Activated CD8-positive, alpha-beta memory T cell treated with anti-CD3 and anti-CD28 coated beads for 36 hours (primary cell): ENCODE measurements around the gene NPFF. TPM values are rescaled to one million over a fixed set of nuclear protein-coding genes. Genes with fewer than 3 reads are reported as not detected.
"Not testable (repeated sequence)": the region's sequence is repeated elsewhere in the genome, so short reads cannot be mapped to it uniquely, and the experiment has no call there.

ENCODE experiments used
- CTCF ChIA-PET: fragments of 350-600 bp; sonication (Branson Sonifier 250); formaldehyde crosslinking; loops from one replicate; lab custom pipeline; 2021; ENCODE audit warnings: antibody characterized with exemption; lab: Charles Lee
- POLR2A ChIA-PET: fragments of 350-600 bp; sonication (Branson Sonifier 250); formaldehyde crosslinking; loops from one replicate; lab custom pipeline; 2021; ENCODE audit warnings: antibody characterized with exemption; lab: Charles Lee
- total RNA-seq, 2 experiments: library from RNA; stranded (reverse); gene quantifications; one replicate each; pipeline ENCODE4 v1.2.3, GENCODE V29; 2021

The NPFF gene
- total RNA-seq = not detected

- ChIA-PET POLR2A (interaction anchor here (1.2 kb wide), 1 partner anchor 24 kb away, joined by 3 read pairs; no protein-coding TSS in a partner anchor), CTCF (interaction anchor here (1.5 kb wide), 1 partner anchor 85 kb away, joined by 4 read pairs; no protein-coding TSS in a partner anchor)
Observed at GRCh38 chr12:53506881-53507602, at the start of gene NPFF. Gene NPFF (minus strand): TSS chr12:53507484. CDS start chr12:53507474, 10 bp downstream.

- CTCF ChIA-PET = interaction anchor here (1.4 kb wide), 1 partner anchor 43 kb away, joined by 5 read pairs; no protein-coding TSS in a partner anchor
- POLR2A ChIA-PET = no interaction called here
Observed at GRCh38 chr12:53552361-53553327, 45.4 kb upstream of the NPFF start.

GRCh38 chr12:53551889-53552291, 44.6 kb upstream of the NPFF start:
- ChIA-PET CTCF (interaction anchor here (1.1 to 1.4 kb wide), 2 partner anchors 43 to 138 kb away, joined by 4 to 5 read pairs; no protein-coding TSS in a partner anchor), POLR2A (no interaction called here)

- ChIA-PET POLR2A (no interaction called here), CTCF (no interaction called here)
Observed at GRCh38 chr12:53550595-53550994, 43.3 kb upstream of the NPFF start.

GRCh38 chr12:53550131-53550530, 42.8 kb upstream of the NPFF start:
- CTCF ChIA-PET = interaction anchor here (1.0 kb wide), 1 partner anchor 27 kb away, joined by 5 read pairs; no protein-coding TSS in a partner anchor
- POLR2A ChIA-PET = not testable (repeated sequence)

GRCh38 chr12:53548354-53548753, 41.1 kb upstream of the NPFF start:
- CTCF ChIA-PET = interaction anchor here (0.9 kb wide), 1 partner anchor 11 kb away, joined by 3 read pairs; no protein-coding TSS in a partner anchor
- POLR2A ChIA-PET = not testable (repeated sequence)

- POLR2A ChIA-PET = interaction anchor here (1.3 kb wide), 1 partner anchor 133 kb away, joined by 3 read pairs; no protein-coding TSS in a partner anchor
- CTCF ChIA-PET = interaction anchor here (0.5 to 2.5 kb wide), 20 partner anchors 14 to 203 kb away, joined by 3 to 27 read pairs (median 3); partner anchors contain the start of genes ATF7 and ATP5MC2
Observed at GRCh38 chr12:53543539-53543938, 36.3 kb upstream of the NPFF start.

- POLR2A ChIA-PET = no interaction called here
- CTCF ChIA-PET = interaction anchor here (0.9 kb wide), 1 partner anchor 205 kb away, joined by 3 read pairs; no protein-coding TSS in a partner anchor
Observed at GRCh38 chr12:53539526-53539925, 32.2 kb upstream of the NPFF start.

GRCh38 chr12:53538209-53538689, 31.0 kb upstream of the NPFF start:
- ChIA-PET POLR2A (no interaction called here), CTCF (no interaction called here)

GRCh38 chr12:53536962-53537361, 29.7 kb upstream of the NPFF start:
- POLR2A ChIA-PET = no interaction called here

GRCh38 chr12:53533471-53533870, 26.2 kb upstream of the NPFF start:
- ChIA-PET POLR2A (no interaction called here), CTCF (interaction anchor here (1.1 kb wide), 1 partner anchor 20 kb away, joined by 3 read pairs; no protein-coding TSS in a partner anchor)

More at GRCh38 chr12:53536962-53537361, 29.7 kb upstream of the NPFF start:
- CTCF ChIA-PET = no interaction called here

- ChIA-PET POLR2A (no interaction called here), CTCF (interaction anchor here (1.1 kb wide), 1 partner anchor 19 kb away, joined by 3 read pairs; no protein-coding TSS in a partner anchor)
Observed at GRCh38 chr12:53532524-53533445, 25.5 kb upstream of the NPFF start.

- ChIA-PET POLR2A (no interaction called here), CTCF (interaction anchor here (0.6 kb wide), 1 partner anchor 41 kb away, joined by 4 read pairs; no protein-coding TSS in a partner anchor)
Observed at GRCh38 chr12:53532021-53532420, 24.7 kb upstream of the NPFF start.

GRCh38 chr12:53530920-53531319, 23.6 kb upstream of the NPFF start:
- ChIA-PET POLR2A (no interaction called here), CTCF (interaction anchor here (0.6 kb wide), 2 partner anchors 16 to 75 kb away, joined by 3 to 4 read pairs; no protein-coding TSS in a partner anchor)

- CTCF ChIA-PET = interaction anchor here (1.8 kb wide), 1 partner anchor 13 kb away, joined by 7 read pairs; no protein-coding TSS in a partner anchor
- POLR2A ChIA-PET = no interaction called here
Observed at GRCh38 chr12:53530061-53530460, 22.8 kb upstream of the NPFF start.

GRCh38 chr12:53524476-53524875, 17.2 kb upstream of the NPFF start:
- CTCF ChIA-PET = no interaction called here
- POLR2A ChIA-PET = no interaction called here

- POLR2A ChIA-PET = no interaction called here
- CTCF ChIA-PET = interaction anchor here (0.9 to 1.0 kb wide), 2 partner anchors 18 to 27 kb away, joined by 3 to 5 read pairs; no protein-coding TSS in a partner anchor
Observed at GRCh38 chr12:53523131-53523530, 15.8 kb upstream of the NPFF start.

GRCh38 chr12:53518381-53518780, 11.1 kb upstream of the NPFF start:
- CTCF ChIA-PET = interaction anchor here (0.7 to 1.3 kb wide), 2 partner anchors 9 to 446 kb away, joined by 4 to 5 read pairs; no protein-coding TSS in a partner anchor
- POLR2A ChIA-PET = no interaction called here
